T-helper 1 cell (primary cell): ENCODE measurements around the gene ACY1.

ENCODE experiments used
- DNase-seq, 5 donors: peaks; one replicate each; pipeline ENCODE4 v3.0.0-alpha.2; 2012 to 2020
- total RNA-seq, 4 donors: gene quantifications; one replicate each; lab custom pipeline; 2026; lab: John Stamatoyannopoulos, UW

The ACY1 gene
- total RNA-seq: 0 to 0.77 (median 0.18) reads per million in 4 donors

- peak; percentile 55 to 80 (median 61) for DNase-seq
These were observed at the start of gene ACY1 for GRCh38 chr3:51982838-51983577. Gene ACY1, plus strand, starts transcription at chr3:51983535. Its CDS starts 530 bp downstream, at chr3:51984065.

DNA sequence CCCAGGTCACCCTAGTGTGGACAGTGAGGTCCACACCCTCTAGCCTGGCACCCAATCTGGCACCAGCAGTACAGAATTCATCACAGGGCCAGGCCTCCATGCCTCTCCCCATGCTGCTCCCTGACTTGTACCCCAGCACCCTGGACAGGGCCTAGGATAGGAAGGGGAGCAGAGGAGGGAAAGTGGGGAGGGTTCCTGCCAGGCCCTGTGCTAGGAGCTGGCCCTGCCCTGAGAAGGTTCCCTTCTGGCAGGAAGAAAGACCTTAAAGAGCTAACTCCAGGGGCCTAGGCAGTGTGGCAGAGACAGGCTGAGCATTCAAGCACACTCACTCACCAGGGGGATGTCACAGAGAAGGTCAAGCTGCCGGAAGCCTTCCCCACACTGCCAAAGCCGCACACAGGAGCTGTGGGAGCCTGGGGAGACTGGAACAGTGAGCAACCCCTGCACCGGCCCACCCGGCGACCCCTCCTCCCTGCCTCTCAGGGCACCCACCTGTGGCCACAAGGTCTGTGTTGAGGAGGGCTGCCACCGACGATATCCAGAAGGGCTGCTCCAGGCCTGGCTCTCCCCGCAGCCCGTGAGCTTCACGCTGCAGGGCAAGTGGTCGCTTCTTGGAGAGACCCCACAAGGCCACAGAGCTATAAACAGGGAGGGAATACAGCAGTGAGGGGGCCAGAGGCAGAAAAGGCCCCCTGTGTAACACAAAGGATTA is 49.0 kb upstream of the ACY1 start:
- DNase-seq: no peak

DNA sequence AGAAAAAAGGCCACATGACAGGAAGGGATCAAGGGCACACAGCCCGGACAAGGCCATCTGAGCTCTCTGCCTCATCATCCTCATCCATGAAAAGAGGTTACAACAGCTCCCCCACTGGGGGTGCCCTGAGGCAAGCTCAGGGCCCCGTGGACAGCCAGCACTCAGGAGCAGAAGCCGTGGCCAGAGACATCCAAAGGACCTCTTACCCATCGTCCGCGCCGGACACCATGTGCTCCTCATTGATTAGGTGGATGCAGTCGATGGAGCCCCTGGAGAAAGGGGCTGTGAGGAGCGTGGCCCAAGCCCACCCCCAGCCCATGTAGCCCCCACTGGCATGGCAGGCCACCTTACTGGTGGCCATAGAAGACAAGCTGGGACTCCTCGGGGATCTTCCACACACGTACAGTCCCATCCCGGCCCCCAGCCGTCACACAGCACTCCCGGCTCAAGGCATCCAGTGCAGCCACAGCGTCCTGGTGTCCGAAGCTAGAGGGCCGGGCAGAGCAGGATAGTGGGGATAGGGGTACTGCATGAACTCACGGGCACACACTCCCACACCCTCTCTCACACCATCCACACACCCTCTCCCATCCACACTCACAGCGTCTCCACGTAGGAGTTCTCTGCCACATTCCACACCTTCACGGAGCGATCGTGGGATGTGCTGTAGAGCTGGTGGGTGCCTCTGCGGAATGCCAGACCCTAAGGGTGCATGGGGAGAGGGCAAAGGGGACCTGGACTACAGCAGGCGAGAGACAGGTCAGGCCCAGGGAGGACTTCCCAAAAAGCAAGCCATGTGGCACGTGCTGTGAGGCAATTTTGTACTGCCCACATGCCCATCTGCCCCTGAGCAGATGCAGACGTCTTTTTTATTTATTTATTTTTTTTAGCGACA is 48.1 kb upstream of the ACY1 start:
- DNase-seq: no peak

DNA sequence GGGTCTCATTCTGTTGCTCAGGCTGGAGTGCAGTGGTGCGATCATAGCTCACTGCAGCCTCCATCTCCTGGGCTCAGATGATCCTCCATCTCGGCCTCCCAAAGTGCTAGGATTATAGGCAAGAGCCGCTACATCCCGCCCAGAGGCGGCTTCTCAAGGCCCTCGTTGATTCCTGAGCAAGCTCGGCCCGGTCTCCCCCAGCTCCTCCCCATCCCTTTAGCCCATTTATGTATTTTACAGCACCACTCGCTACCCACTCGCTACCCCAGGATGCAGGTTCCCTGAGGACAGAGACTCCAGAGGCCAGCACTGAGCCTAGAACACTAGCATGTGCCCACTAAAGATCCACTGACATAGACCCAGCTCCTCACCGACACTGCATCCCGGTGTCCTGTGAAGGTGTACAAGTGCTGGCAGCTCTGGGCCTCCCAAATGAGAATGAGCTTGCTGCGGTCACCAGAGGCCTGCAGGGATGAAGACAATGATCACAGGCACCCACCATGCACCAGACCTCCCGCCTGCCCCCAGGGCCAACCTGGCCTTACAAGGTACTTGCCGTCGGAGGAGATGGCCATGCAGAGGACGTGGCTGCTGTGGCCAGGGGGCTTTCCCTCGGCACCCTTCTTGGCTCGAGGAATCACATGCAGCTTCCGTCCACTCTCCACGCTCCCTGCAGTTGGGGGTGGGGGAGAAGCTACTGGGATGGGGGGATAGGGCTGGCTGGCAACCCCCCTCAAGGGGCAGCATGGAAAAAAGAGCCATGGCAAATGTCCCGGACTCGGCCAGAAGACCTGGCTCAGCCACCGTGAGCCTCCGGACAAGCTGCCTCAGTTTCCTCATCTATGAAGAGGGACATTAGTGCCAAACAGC is 47.2 kb upstream of the ACY1 start:
- DNase-seq: no peak

DNA sequence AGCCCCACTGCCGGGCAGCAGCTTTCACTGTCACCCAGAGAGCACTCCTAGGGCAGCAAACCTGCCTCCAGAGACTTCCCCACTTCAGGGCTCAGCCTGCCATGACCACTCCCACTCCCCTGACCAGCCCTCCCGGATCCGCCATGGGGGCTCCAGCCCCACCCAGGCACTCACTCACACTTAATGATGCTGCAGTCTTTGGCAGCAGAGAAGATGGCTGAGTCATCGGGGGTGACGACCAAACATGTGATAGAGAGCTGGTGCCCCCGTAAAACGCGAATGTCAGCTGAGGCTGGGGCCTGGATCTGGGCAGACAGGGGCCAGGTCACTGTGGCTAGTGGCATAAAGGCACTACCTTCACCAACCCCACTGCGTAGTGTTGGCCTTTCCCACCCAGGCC is 46.3 kb upstream of the ACY1 start:
- no peak for DNase-seq

DNA sequence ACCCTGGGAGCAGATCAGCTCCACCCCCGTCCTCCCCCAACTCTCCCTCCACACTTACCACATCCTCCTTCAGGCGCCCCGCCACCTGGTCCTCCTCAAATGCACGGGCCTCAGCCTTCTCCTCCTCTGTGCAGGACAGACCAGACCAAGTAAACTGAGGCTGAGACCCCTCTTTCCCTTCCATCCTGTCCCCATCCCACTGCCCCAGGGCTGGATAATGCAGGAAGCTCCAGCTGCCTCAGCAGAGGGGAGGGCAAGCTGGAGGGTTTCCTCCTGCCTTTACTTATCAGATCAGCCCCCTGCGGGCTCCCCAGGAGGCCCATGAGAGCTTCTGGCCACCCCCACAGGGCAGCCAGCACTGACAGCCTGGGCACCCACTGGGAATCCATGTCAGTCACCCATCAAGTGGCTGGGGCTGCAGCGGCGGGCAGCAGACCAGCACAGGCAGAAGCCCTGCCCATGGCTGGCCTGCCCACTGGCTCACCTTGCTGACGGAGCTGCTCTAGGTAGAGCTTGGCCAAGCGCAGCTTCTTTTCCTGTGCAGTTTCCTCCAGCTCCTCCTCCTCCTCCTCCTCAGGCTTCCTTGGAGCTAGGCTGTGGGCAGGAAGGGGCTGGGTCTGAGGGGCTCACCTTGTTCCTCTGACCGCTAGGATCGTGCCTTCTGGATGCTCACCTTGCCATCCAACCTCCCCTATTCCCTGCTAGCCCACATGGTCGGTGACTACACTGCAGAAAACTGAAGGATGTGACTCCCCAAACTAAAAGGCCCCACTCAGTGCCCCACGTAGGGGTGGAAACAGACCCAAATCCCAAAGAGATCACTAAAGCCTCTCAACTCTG is 45.5 kb upstream of the ACY1 start:
- no peak for DNase-seq

DNA sequence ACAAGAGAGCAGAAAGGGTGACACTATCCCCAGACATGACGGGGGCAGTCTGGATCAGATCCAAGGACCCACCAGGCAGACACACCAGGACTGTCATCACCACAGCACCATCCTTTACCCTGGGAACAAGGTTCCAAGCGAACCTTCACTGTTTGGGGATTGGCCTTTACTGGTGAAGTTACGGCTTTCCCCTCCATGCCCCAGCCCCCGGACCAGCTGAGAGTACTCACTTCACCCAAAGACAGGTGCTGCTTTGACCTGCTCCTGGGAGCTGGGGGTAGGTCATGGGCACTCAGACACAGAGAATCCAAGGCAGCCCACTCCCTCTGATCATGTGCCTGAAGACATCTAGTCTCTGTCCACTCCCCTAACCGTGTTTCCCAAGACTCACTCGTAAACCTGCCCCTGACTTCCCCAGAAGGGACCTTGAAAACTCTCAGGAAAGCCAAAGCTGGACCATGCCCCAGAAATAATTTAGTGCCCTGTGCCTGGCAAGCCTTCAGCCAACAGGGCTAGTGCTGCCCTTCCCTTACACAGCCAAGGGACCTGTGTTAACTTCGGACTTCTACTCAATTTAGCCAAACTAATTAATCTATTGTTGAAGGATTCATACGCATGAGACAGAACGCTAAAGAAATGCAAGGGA is 44.4 kb upstream of the ACY1 start:
- no peak for DNase-seq

GRCh38 chr3:51940648-51941462 is 42.5 kb upstream of the ACY1 start:
- no peak for DNase-seq

DNA sequence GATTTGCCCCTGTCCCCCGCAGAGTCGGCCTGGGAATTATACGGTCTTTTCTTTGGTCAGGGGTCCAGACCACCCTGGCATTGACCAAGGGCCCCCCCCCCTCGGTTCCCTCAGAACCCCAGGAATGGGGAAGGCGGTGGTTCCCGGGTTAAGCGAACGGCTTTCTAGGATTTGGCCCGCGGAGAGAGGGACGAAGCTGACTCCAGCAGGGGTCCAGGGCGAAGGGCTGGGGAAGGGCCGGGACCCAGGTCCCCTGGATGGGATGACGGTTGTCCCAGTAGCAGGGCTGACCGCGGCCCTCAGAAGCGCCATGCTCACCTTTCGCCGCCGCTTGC is 41.9 kb upstream of the ACY1 start:
- no peak for DNase-seq

GRCh38 chr3:51941798-51942602 is 41.3 kb upstream of the ACY1 start, which contains the start of the genes PARP3 and RRP9:
Gene PARP3, plus strand, starts transcription at chr3:51942363. Its CDS starts 993 bp downstream, at chr3:51943356.
Gene RRP9, minus strand, starts transcription at chr3:51941904. Its CDS starts 37 bp downstream, at chr3:51941867.
- peak; percentile 99 to 100 (median 100) for DNase-seq

- peak in 3 of 5 donors; percentile 32 to 54 (median 35) for DNase-seq
These were observed 40.5 kb upstream of the ACY1 start for GRCh38 chr3:51942603-51943450.

GRCh38 chr3:51943451-51944391 is 39.6 kb upstream of the ACY1 start:
- DNase-seq: no peak

- DNase-seq: no peak
These were observed 38.8 kb upstream of the ACY1 start for GRCh38 chr3:51944451-51945021.

GRCh38 chr3:51945031-51945840 is 38.1 kb upstream of the ACY1 start:
- no peak for DNase-seq
